ENCODE data around the gene PALM. TPM values are rescaled to one million over a fixed set of nuclear protein-coding genes. Genes with fewer than 3 reads are reported as not detected.

Gene PALM
- total RNA-seq, 2 donors from 2014 or later: 32.9 to 40.8 TPM

GRCh38 chr19:703329-703650 lies 5.4 kb upstream of the PALM start:
- no peak overlapping the region for H3K27ac Mint-ChIP-seq
- TF ChIP-seq CTCF (conservative IDR thresholded peaks at IDR 0.05): no peak
- no peaks in the 10 kb centered on the region for H3K4me1 Mint-ChIP-seq
- Histone ChIP-seq H3K27me3 (ENCODE audit: control insufficient read depth, insufficient read depth, low read length, poor library complexity, severe bottlenecking) (no peaks in the 10 kb centered on the region), H3K4me1 (ENCODE audit: control insufficient read depth, insufficient read depth, low read length) (no peaks in the 10 kb centered on the region), H3K9ac (ENCODE audit: extremely low read depth, low read length, poor library complexity, severe bottlenecking) (no peak overlapping the region), H3K9me3 (ENCODE audit: control insufficient read depth, low read length) (no peaks in the 10 kb centered on the region), H3K36me3 (ENCODE audit: control insufficient read depth, insufficient read depth, low read length) (no peaks in the 10 kb centered on the region), H3K27ac (ENCODE audit: low read depth, low read length) (no peak overlapping the region), H3K4me3 (ENCODE audit: low read length) (no peak overlapping the region)
- peaks cover 11% of the 10 kb centered on the region for H3K9me3 Mint-ChIP-seq
- WGBS, 2 experiments (ENCODE audit: insufficient coverage in 1 of 2, insufficient read length in 1 of 2): 80 to 88% methylated on average over 1 to 4 of the region's 4 CpGs
- H3K36me3 Mint-ChIP-seq (ENCODE audit: low read depth): no peaks in the 10 kb centered on the region
- DNase-seq: no peak
- H3K4me3 Mint-ChIP-seq: peak overlapping the region; percentile 38
- peaks cover 11% of the 10 kb centered on the region for H3K27me3 Mint-ChIP-seq (ENCODE audit: insufficient read depth)

GRCh38 chr19:703651-704446 lies 4.9 kb upstream of the PALM start:
- H3K4me1 Mint-ChIP-seq: no peaks in the 10 kb centered on the region
- H3K27me3 Mint-ChIP-seq (ENCODE audit: insufficient read depth): peaks cover 11% of the 10 kb centered on the region
- no peaks in the 10 kb centered on the region for H3K36me3 Mint-ChIP-seq (ENCODE audit: low read depth)
- H3K27ac Mint-ChIP-seq: no peak overlapping the region
- peaks cover 11% of the 10 kb centered on the region for H3K9me3 Mint-ChIP-seq
- no peaks in the 10 kb centered on the region for H3K4me1 ChIP-seq (ENCODE audit: control insufficient read depth, insufficient read depth, low read length)
- no peak overlapping the region for H3K4me3 ChIP-seq (ENCODE audit: low read length)
- H3K27me3 ChIP-seq (ENCODE audit: control insufficient read depth, insufficient read depth, low read length, poor library complexity, severe bottlenecking): no peaks in the 10 kb centered on the region
- peak; percentile 99 for DNase-seq
- H3K9ac ChIP-seq (ENCODE audit: extremely low read depth, low read length, poor library complexity, severe bottlenecking): no peak overlapping the region
- peak overlapping the region; percentile 38 for H3K4me3 Mint-ChIP-seq
- no peak for TF ChIP-seq CTCF (conservative IDR thresholded peaks at IDR 0.05)
- H3K9me3 ChIP-seq (ENCODE audit: control insufficient read depth, low read length): no peaks in the 10 kb centered on the region
- H3K36me3 ChIP-seq (ENCODE audit: control insufficient read depth, insufficient read depth, low read length): no peaks in the 10 kb centered on the region
- H3K27ac ChIP-seq (ENCODE audit: low read depth, low read length): no peak overlapping the region
- WGBS, 2 experiments (ENCODE audit: insufficient coverage in 1 of 2, insufficient read length in 1 of 2): 35 to 41% methylated on average over 6 to 46 of the region's 50 CpGs

- 79 to 90% methylated on average over 2 to 13 of the region's 14 CpGs for WGBS, 2 experiments (ENCODE audit: insufficient coverage in 1 of 2, insufficient read length in 1 of 2)
- peaks cover 11% of the 10 kb centered on the region for H3K27me3 Mint-ChIP-seq (ENCODE audit: insufficient read depth)
- Histone ChIP-seq H3K36me3 (ENCODE audit: control insufficient read depth, insufficient read depth, low read length) (no peaks in the 10 kb centered on the region), H3K4me1 (ENCODE audit: control insufficient read depth, insufficient read depth, low read length) (no peaks in the 10 kb centered on the region), H3K9ac (ENCODE audit: extremely low read depth, low read length, poor library complexity, severe bottlenecking) (no peak overlapping the region), H3K9me3 (ENCODE audit: control insufficient read depth, low read length) (no peaks in the 10 kb centered on the region), H3K4me3 (ENCODE audit: low read length) (no peak overlapping the region), H3K27ac (ENCODE audit: low read depth, low read length) (no peak overlapping the region), H3K27me3 (ENCODE audit: control insufficient read depth, insufficient read depth, low read length, poor library complexity, severe bottlenecking) (no peaks in the 10 kb centered on the region)
- no peak for DNase-seq
- H3K9me3 Mint-ChIP-seq: peaks cover 11% of the 10 kb centered on the region
- H3K4me3 Mint-ChIP-seq: no peak overlapping the region
- TF ChIP-seq CTCF (conservative IDR thresholded peaks at IDR 0.05): no peak
- H3K4me1 Mint-ChIP-seq: no peaks in the 10 kb centered on the region
- H3K36me3 Mint-ChIP-seq (ENCODE audit: low read depth): no peaks in the 10 kb centered on the region
- H3K27ac Mint-ChIP-seq: no peak overlapping the region
These were observed 4.3 kb upstream of the PALM start for GRCh38 chr19:704447-704741.

Data from endodermal cell (in vitro differentiated cells).